Nephron progenitor cell (in vitro differentiated cells): Measurements from ENCODE around the gene RBMS3.
"Not testable (repeated sequence)": the region's sequence is repeated elsewhere in the genome, so short reads cannot be mapped to it uniquely, and the experiment has no call there.

Experiments used
- DNase-seq: peaks from one replicate; pipeline ENCODE4 v3.0.0; 2021
- H3K27ac Mint-ChIP-seq: 2 replicates; pipeline ENCODE4 v1.8.0; 2021; ENCODE audit warnings: mild to moderate bottlenecking, moderate library complexity, mixed read lengths
- H3K27me3 Mint-ChIP-seq: 2 replicates; pipeline ENCODE4 v1.8.0; 2021; ENCODE audit warnings: mild to moderate bottlenecking, low read depth, mixed read lengths; ENCODE audit not compliant: poor library complexity
- H3K36me3 Mint-ChIP-seq: 2 replicates; pipeline ENCODE4 v1.8.0; 2021; ENCODE audit warnings: low read depth, mixed read lengths
- H3K4me1 Mint-ChIP-seq: 2 replicates; pipeline ENCODE4 v1.8.0; 2021; ENCODE audit warnings: mixed read lengths
- H3K4me3 Mint-ChIP-seq: 2 replicates; pipeline ENCODE4 v1.8.0; 2021; ENCODE audit warnings: mild to moderate bottlenecking, moderate library complexity, mixed read lengths
- H3K9me3 Mint-ChIP-seq: 2 replicates; pipeline ENCODE4 v1.8.0; 2021; ENCODE audit warnings: mild to moderate bottlenecking, moderate library complexity, mixed read lengths
- TF ChIP-seq, protein P1 (sequence below): fragments of 200-600 bp; sonication (generic); IDR thresholded peaks from 2 replicates; pipeline ENCODE4 v1.5.0; 2021; ENCODE audit warnings: antibody characterized with exemption

Gene RBMS3

GRCh38 chr3:29324180-29324651, 43.3 kb downstream of the RBMS3 start:
- Mint-ChIP-seq H3K27me3 (no peaks in the 10 kb centered on the region), H3K9me3 (no peaks in the 10 kb centered on the region), H3K27ac (peak overlapping the region; percentile 49), H3K4me1 (peaks cover 9% of the 10 kb centered on the region), H3K36me3 (no peaks in the 10 kb centered on the region), H3K4me3 (no peak overlapping the region)
- DNase-seq = no peak
- TF ChIP-seq, protein P1, sequence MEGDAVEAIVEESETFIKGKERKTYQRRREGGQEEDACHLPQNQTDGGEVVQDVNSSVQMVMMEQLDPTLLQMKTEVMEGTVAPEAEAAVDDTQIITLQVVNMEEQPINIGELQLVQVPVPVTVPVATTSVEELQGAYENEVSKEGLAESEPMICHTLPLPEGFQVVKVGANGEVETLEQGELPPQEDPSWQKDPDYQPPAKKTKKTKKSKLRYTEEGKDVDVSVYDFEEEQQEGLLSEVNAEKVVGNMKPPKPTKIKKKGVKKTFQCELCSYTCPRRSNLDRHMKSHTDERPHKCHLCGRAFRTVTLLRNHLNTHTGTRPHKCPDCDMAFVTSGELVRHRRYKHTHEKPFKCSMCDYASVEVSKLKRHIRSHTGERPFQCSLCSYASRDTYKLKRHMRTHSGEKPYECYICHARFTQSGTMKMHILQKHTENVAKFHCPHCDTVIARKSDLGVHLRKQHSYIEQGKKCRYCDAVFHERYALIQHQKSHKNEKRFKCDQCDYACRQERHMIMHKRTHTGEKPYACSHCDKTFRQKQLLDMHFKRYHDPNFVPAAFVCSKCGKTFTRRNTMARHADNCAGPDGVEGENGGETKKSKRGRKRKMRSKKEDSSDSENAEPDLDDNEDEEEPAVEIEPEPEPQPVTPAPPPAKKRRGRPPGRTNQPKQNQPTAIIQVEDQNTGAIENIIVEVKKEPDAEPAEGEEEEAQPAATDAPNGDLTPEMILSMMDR = no peak

DNA sequence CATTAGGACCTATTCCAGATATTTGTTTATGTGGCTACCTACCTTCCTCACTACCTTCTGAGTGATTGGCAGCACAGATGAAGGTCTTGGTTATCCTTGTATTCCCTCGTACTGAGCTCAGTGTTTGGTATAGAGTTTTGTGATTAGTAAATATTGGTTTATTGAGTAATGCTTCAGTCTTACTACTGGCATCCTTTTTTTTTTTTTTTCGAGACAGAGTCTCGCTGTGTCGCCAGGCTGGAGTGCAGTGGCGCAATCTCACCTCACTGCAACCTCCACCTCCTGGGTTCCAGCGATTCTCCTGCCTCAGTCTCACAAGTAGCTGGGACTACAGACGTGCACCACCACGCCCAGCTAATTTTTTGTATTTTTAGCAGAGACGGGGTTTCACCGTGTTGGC, 45.7 kb downstream of the RBMS3 start:
- not testable (repeated sequence) for H3K4me3 Mint-ChIP-seq, DNase-seq, H3K27me3 Mint-ChIP-seq, H3K36me3 Mint-ChIP-seq, H3K27ac Mint-ChIP-seq, H3K9me3 Mint-ChIP-seq
- peaks cover 14% of the 10 kb centered on the region for H3K4me1 Mint-ChIP-seq

GRCh38 chr3:29329986-29330890, 49.4 kb downstream of the RBMS3 start:
- H3K27ac Mint-ChIP-seq = no peak overlapping the region
- H3K36me3 Mint-ChIP-seq = no peaks in the 10 kb centered on the region
- H3K4me3 Mint-ChIP-seq = no peak overlapping the region
- no peaks in the 10 kb centered on the region for H3K27me3 Mint-ChIP-seq
- no peak for DNase-seq
- TF ChIP-seq, protein P1 = no peak
- H3K4me1 Mint-ChIP-seq = peaks cover 29% of the 10 kb centered on the region
- no peaks in the 10 kb centered on the region for H3K9me3 Mint-ChIP-seq

GRCh38 chr3:29331035-29331434, 50.2 kb downstream of the RBMS3 start:
- peaks cover 37% of the 10 kb centered on the region for H3K4me1 Mint-ChIP-seq
- no peaks in the 10 kb centered on the region for H3K36me3 Mint-ChIP-seq
- no peak overlapping the region for H3K4me3 Mint-ChIP-seq
- peak overlapping the region; percentile 24 for H3K27ac Mint-ChIP-seq
- DNase-seq = no peak
- TF ChIP-seq, protein P1 = no peak
- no peaks in the 10 kb centered on the region for H3K27me3 Mint-ChIP-seq
- H3K9me3 Mint-ChIP-seq = no peaks in the 10 kb centered on the region

DNA sequence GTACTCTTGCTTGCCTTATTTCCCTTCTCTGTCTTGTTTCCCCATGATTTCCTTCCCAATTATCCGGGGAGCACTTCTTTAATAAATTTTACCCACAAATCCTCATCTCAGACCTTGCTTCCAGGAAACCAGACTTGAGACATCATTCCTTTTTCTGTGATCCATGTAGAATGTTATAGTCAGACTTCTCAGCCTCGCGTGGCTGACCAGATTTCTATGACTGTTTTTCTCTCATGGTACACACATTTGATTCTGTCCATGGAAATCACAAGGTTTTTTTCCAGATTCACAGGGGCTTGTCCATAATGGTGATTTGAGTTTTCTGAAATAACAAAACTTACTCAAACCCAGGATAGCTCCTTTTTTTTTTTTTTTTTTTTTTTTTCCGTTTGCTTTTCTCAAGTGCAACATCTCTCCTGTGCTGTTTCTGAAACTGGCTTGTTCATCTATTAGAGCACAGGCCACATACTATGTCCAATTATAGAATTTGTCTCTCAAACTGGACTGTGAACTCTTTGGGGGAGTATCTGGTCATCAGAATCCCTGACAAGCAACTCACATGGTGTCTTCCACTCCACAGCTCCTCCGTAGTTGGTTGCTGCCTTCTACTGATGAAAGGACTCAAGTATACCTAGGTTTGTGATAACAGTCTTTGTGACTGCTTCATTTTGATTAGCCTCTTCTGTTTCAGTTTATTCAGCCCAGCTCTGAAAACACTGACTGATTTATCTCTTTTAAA, 50.8 kb downstream of the RBMS3 start:
- Mint-ChIP-seq H3K4me3 (no peak overlapping the region), H3K27me3 (no peaks in the 10 kb centered on the region), H3K27ac (peak overlapping the region; percentile 76), H3K4me1 (peaks cover 41% of the 10 kb centered on the region), H3K36me3 (no peaks in the 10 kb centered on the region), H3K9me3 (no peaks in the 10 kb centered on the region)
- TF ChIP-seq, protein P1 = no peak
- no peak for DNase-seq

GRCh38 chr3:29332195-29332637, 51.3 kb downstream of the RBMS3 start:
- H3K4me3 Mint-ChIP-seq = no peak overlapping the region
- peaks cover 41% of the 10 kb centered on the region for H3K4me1 Mint-ChIP-seq

More at GRCh38 chr3:29332195-29332637, 51.3 kb downstream of the RBMS3 start:
- TF ChIP-seq, protein P1 = no peak
- peak overlapping the region; percentile 76 for H3K27ac Mint-ChIP-seq
- no peaks in the 10 kb centered on the region for H3K36me3 Mint-ChIP-seq
- no peak for DNase-seq
- H3K9me3 Mint-ChIP-seq = no peaks in the 10 kb centered on the region
- no peaks in the 10 kb centered on the region for H3K27me3 Mint-ChIP-seq
